GM19193 (cell line): ENCODE results near the gene RTN4R.

Experiments used
- POLR2A ChIP-seq: IDR thresholded peaks from 4 replicates; pipeline ENCODE4 v1.6.1; 2011; ENCODE audit not compliant: insufficient read depth, insufficient read length; ENCODE audit errors: extremely low read depth

The RTN4R gene

DNA sequence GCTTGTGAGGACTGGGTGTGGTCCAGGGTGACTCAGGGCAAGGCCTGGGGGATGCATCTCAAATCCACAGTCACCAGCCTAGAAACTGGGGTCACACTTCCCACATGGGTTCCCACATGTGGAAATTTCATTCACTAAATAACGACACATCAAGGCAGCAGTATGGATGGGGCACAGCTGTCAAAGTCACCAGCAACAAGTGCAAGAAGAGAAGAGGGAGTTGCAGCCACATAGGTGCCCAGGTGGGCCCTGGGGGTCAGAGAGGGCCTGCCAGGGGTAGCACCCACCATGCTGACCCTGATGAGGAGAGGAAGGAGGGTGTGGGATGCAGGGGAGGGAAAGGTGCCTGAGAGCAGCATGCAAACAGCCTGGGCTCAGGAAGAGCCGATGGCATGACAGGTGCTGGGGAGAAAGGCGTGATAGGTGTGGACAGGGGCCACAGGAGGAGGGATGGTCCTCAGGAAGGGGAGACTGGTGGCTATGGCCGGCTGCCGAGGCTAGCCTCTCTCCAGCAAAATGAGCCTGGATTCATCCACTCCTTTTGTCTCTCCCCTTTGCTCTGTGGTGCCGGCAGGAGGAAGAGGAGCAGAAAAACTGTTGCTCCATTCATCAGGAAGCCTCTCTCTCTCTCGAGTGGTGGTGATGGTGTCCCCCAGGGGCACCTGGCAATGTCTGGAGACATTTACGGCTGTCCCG is 29.4 kb upstream of the RTN4R start:
- no peak for TF ChIP-seq POLR2A

DNA sequence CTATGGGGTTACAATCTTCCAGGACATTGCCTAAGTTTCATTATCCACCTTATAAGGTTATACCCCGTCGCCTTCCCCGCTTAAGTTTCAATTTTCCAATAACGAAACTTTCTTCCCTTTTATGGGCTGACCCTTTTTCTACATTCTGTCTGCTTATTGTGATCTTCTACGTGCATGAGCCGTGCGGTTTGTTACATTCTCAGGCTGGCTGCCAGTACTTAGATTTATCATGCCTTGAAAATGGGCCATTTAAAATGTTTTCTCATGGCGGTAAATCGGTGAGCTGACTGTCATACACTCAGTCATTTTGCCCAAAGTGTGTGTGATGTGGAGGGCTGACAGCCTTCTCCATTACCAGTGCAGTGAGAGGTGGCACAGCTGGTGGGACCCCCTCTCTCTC is 28.5 kb upstream of the RTN4R start:
- TF ChIP-seq POLR2A: no peak

DNA sequence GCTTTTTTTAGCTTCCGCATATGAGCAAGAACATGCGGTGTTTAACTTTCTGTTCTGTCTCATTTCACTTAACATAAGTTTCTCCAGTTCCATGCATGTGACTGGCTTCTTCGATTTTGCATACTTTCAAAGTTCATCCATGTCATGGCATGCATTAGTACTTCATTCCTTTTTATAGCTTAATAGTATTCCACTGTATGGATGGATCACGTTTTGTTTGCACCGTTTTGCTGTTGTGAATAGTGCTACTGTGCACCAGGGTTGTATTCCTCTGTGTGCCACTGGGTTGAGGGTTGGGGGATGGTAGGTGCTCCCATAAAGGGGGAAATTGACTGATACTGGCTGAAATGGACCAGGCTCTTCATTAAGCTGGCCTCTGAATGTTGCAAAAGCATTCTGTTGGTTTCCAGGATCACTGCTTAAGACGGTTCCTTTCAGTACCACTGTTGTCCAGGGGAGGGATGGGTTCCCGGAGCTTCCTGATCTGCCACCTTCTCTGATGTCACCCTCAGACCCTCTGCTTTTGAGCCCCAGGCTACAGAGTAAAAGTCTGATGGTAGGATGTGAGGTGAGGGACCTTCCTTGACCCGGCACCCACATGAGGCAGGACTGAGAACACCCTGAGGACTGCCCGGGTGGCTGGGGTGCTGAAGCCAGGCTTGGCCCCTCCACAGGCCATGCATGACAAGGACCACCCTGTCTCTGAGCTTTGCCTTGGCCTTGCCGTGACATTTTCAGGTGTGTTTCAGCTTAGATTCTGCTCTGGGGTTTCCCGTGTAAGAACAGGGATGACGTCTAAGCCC is 27.3 kb upstream of the RTN4R start:
- no peak for TF ChIP-seq POLR2A

DNA sequence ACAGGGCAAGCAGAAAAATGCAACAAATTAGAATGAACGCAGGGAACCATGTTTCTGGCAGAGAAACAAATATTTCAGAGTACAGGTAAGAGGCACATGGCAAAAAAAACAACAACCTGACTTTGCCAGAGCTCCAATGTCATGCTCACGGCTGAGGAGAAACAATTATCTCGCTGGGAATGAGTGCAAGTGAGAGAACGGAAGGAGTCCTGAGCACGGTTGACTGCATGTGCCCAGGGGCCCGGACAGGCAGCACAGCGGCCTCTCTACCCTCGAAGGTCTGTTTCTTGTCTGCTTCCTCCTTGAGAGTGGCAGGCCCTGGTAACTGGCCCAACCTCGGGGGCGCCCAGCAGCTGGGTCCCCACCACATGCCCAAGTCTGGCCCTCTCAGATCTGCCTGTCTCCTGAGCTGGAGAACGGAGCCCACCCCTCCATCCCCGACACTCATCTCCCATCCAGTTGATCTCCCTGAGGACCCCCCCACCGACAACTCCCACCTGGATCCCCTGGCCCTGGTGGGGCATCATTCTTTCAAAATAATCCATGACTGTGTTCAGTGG is 24.6 kb upstream of the RTN4R start:
- TF ChIP-seq POLR2A: no peak

DNA sequence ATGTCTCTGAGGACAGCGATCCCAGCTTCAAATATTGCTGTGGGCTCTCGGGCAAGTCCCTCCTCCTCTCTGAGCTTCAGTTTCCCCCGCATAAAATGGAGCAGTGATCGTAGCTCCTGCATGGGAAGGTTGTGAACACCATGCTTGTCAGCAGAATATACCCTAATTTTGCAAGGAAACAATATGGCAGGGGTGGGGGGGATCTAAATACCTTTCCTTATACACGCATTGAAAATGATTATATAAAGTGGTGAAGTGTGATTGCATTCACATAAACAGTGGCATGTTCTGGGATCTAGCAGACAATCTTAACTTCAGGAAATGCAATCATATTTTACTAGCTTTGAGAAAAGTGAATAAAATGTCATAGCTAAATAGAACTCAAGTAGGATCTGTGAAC is 24.0 kb upstream of the RTN4R start:
- TF ChIP-seq POLR2A: no peak

DNA sequence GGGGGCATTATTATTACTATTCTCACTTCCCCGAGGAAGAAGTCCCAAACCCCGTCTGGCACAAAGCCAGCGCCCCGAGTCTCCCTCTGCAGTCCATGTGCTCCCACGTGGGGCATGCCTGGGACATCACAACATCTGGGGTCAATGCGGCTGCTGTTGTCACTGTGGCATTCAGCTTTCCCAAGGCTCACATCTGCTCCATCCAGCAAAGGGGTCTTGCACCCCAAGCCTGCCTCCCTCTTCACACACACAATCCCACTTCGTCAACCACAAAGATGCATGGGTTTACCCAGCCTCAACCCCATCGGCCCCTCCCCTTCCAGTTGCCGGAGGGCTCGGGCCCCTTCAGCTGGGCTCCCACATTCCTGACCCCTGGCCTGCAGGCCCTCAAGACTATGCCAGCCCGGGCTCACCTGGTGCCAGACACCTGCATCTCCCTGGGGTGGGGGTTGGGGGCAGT is 23.5 kb upstream of the RTN4R start:
- no peak for TF ChIP-seq POLR2A

DNA sequence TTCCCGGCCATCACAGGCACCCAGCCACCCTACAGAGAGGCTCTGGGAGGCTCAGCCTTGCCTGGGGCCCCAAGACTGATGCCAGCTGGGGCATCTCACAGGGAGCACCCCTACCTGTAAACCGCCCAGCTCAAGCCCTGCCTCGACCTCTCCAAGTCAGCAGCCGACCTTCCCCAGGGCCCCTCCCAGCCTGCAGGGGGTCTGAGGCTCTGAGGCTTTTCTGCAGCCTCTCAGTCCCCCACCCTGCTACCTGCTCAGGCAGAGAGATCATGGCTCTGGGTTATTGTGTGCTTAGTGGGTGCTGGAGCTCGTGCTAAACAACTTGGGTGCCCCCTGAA is 23.1 kb upstream of the RTN4R start:
- TF ChIP-seq POLR2A: no peak

DNA sequence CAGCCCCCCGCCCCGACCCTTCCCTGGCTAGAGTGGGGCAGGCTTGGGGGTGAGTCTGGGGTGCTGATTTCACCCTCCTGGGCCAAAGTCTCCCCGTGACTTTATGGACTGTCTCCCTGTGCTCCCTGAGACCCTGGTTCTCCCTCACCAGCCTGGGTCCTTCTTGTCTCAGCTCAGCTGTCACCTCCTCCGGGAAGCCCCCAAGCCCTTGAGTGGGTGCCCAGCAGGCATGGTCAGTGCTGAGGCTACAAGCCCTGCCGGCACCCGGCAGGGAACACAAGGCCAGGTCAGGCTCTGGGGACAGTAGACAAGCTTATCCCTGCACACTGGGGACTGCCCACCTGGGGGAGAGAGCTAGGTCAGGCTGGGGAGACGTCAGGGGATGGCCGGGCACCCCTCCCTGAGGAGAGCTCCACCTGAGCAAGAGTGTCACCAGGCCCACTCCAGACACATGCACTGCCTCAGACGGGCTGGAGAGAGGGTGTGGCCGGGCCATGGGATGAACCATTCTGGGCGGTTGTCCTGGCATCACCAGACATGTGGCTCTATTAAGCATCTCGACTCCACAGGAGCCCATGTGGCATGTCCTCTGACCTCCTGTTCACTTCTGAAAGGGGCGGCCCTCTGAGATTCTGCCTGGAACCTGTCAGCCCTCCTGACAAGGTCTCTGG is 22.6 kb upstream of the RTN4R start:
- TF ChIP-seq POLR2A: no peak

DNA sequence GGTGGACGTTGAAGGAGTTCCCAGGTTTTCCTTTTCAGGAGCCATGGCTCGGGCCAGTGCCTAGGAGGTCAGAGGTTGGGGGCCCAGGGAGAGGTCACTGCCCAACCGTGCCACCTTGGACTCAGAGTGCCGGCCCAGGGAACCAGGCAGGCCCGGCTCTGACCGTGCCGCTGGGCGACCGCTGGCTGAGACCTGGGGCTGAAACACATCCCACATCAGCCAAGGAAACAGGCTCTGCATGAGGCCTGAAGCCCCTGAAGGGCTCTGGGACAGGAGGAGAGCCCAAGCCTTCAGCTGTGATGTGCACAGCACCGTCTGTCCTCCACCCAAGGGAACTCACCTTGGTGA is 21.9 kb upstream of the RTN4R start:
- TF ChIP-seq POLR2A: no peak

DNA sequence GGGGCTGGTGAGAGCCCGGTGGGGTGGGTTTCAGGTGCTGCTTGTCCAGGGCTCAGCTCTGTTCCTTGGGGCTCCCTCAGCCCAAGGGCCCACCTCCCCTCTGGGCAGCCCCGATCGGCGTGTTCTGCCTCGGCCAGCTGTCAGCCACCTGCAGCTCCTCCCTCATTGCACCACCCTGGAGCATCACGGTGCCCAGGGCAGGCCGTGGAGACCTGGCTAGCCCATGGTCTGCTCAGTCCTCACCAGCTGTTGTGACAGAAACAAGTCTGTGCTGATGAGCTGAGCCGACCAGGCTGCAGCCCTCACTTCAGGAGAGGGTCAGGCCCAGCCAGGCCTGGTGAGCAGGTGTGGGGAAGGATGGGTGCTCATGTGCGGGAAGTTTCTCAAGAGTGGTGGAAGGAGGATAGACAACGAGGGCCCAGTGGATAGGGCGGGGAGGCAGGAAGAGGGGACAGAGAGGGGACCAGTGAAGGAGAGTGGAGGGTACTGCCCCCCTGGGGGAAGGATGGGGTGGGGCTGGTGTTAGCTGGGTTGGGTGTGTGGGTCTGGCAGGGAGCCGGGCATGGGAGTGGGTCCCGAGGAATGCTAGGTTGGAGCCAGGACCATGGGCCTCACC is 16.5 kb upstream of the RTN4R start:
- no peak for TF ChIP-seq POLR2A

DNA sequence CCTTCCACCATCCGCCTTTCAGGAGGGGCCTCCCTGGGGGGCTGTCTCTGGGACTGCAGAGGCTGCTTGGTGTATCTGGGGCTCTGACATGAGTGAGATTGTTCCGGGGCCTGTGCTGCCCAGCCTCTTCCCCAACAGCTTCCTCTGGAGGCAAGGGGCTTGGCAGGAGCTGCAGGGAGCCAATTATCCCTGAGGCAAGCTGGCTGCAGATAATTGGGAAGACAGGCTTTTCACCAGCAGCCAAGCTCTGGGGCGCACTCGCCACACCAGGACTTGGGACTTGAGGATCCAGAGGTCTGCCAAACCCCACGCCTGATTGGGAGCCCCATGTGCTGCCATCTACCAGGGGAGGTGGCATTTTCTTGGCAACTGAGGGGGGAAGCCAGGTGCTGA is 15.6 kb upstream of the RTN4R start:
- no peak for TF ChIP-seq POLR2A

DNA sequence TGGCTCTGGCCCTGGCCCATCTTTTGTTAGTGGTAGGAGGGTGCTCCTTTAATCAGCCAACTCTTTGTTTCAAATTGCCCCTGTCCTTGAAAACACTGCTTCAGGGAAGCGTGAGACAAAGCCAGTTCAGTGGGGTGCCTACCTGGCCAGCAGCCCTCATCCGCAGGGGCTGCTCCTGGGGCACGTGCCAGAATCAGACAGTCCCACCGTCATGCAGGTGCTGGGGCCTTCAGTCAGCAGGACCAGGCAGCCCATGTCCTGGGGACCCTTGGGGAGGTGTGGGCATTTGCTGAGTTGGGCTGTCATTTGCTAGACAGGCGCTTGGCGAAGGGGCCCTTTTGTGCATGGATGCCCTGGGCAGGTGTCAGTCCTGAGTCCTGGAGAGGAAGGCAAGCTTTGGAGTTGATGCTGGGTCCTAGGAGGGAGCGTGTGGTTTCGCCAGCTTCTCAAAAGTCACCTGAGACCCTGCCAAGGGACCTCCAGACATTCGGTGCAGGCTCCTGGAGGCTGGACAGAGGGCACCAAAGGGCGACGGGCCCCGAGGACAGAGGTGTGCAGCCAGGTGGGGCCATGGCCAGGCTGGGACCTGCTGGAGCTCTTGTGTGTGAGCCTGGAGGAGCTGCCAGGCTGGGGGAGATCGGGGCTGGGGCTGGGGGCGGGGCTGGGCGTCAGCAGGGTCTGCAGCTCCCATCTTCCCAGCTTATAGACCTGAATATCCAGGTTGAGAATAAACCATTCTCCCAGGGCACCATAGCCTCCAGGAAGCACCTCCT is 15.0 kb upstream of the RTN4R start:
- no peak for TF ChIP-seq POLR2A

DNA sequence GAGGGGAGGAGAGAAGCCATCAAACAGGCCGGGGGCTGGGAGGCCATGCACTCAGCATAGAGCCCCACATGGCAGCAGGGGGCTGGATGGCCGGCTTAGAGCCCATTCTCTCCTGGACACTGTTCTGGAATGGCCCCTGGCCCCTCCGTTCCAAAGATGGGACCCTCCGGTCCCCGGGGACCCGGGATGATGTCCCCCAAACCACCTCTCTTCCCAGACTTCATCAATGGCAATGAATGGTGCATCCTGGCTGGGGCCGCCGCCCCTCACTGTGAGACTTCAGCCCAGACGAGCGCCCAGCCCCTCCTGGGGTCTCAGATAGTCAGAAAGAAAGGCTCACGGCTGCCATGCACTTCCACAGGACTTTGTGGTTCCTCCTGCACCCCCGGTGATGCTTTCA is 13.8 kb upstream of the RTN4R start:
- no peak for TF ChIP-seq POLR2A

DNA sequence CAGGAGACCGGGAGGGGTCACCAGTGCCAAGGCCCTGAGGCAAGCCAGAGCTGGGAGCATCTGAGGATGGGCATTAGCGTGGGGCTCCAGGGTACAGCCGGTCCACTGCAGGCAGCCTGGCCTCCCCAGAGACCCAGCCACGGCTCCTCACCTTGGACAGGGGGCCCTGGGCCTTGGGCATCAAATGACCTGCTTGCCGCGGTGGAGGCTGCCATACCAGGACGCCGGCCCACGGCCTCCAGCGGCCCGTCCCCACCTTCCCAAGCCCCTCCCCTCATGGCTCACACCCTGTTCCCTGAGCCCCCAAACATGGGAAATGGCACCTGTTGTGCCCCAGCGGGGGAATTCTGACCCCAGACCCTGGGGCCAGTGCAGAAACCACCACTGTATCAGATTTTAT is 12.7 kb upstream of the RTN4R start:
- TF ChIP-seq POLR2A: no peak

DNA sequence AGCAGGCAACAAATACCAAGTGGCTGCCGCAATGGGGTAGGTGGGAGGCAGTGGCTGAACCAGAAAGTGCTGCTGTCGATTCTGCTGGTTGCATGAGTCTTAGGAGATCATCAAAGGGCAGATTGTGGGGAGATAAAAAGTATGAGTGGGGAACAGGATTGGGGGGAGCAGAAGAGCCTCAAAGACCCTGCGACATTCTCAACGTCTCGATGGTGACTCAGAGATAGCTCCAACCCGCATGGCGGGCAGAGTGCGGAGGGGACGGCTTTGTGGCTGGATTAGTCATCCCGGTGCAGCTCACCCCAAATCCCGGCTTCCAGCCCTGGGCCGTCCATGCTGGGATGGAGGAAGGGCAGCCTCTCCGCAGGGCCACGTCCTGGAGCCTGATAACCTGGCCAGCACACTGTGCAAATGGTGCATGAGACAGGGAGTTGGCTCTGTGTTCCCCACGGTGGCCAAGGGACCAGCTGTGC is 11.6 kb upstream of the RTN4R start:
- TF ChIP-seq POLR2A: no peak

DNA sequence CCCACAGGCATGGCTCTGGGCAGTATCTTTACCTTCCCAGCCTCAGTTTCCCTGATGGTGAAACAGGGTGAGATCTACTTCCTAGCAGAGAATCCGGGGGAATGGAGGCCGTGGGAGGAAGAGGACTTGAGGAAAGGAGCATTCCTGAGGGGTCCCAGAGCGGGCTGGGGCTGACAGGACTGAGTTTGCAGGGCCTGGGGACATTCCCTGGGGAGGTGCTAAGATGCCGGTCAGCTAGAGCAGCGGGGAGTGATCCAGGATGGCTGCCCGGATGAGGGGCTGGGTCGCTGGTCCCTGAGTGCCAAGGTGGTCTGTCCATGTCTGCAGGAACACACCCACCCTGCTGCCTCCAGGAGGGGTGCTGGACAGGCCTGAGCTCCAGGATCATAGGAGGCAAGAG is 8.3 kb upstream of the RTN4R start:
- no peak for TF ChIP-seq POLR2A
